SH-SY5Y (cell line): ENCODE results near the gene CD5L.

Source experiments
- GATA2 ChIP-seq: IDR thresholded peaks from 2 replicates; pipeline ENCODE4 v1.6.1; 2011; ENCODE audit warnings: mild to moderate bottlenecking, low read depth, low read length
- GATA3 ChIP-seq: IDR thresholded peaks from 2 replicates; pipeline ENCODE4 v1.6.1; 2011; ENCODE audit warnings: low read depth, mild to moderate bottlenecking, low read length, moderate library complexity

CD5L gene

GRCh38 chr1:157841708-157842107, at the start of gene CD5L:
Gene CD5L, minus strand, starts transcription at chr1:157841808. Its CDS starts 107 bp downstream, at chr1:157841701.
- no peak for TF ChIP-seq GATA3
- TF ChIP-seq GATA2: no peak

DNA sequence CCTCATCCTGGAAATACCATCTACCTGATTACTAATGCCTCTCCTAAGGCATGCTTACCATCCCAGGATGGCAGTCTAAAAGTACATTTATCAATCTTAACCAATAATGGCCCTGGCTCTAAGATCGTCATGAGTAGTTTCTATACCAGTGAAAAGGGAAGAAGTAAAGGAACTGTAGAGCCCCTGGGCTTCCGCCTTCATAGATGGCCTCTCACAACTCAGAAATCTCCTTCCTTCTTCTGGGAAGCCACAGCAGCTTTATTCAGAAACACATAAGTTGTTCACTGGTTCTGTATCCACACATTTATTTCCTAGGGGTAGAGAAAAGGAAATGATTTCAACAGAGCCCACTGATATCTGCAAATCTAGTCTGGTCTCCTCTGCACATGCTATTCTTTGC, 41.0 kb upstream of the CD5L start:
- TF ChIP-seq GATA3 (no peak), GATA2 (no peak)

- TF ChIP-seq GATA3 (no peak), GATA2 (no peak)
These were observed 39.0 kb upstream of the CD5L start for GRCh38 chr1:157880621-157881020.

- TF ChIP-seq GATA2 (no peak), GATA3 (no peak)
These were observed 36.5 kb upstream of the CD5L start for GRCh38 chr1:157878059-157878458.

DNA sequence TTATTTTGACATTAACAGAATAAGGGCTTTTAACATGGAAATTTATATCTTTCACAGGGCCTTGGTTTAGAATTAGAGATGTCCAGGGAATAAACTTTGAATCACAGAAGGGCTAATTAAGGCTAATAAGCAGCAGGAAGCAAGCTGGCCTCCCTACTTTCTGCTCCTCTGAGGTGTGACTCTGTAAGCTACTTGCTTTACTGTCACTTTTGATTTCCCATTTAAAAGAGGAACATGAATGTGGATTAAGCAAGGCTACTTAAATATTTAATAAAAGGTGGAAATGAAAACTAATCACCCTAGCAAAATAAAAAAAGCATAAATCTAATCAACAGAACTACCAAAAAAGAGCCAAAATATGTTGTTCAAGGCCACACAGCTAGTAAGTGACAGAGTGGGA, 28.9 kb upstream of the CD5L start:
- no peak for TF ChIP-seq GATA3
- no peak for TF ChIP-seq GATA2

- TF ChIP-seq GATA2 (no peak), GATA3 (no peak)
These were observed 27.0 kb upstream of the CD5L start for GRCh38 chr1:157868654-157869053.

DNA sequence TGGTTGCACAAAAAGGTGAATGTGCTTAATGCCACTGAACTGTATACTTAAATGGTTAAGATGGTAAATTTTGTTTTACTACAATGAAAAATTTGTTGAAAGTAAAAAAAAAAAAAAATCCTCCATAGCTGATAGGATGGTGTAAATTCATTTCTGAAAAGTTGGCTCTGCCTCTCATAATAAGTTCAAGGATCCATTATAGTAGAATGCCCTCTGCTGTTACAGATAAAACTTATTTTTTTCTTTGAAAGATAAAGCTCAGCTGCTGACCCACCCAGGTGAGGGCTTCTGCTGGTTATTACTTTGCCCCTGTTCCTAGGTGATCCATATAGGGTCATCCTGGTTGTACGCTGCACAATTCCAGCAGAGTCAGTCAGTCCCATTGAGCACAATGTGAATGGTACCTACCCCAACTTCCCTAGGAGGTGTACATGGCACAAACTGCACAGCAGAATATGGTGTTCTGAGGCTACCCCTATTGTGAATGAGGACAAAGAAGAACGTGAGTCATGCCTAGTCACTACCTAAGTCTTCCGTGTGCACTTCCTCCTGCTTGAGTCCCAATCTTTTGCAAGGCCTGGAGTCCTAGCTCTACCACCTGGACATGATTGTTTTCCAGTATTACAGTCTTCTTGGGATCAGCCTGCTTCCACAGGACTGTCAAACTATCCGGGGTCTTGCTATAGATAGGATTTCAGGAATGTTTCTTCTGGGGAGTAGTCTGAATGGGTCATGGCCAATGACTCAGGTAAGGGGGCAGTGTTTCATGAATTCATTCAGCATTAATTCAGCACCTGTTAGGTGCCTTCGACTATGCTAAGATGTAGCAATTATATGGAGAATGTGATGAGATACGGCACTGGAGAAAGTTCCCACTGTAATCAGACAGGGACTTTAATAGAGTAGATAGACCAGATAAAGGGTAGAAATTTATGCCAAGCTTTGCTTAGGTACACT, 20.8 kb upstream of the CD5L start:
- TF ChIP-seq GATA2 (no peak), GATA3 (no peak)

DNA sequence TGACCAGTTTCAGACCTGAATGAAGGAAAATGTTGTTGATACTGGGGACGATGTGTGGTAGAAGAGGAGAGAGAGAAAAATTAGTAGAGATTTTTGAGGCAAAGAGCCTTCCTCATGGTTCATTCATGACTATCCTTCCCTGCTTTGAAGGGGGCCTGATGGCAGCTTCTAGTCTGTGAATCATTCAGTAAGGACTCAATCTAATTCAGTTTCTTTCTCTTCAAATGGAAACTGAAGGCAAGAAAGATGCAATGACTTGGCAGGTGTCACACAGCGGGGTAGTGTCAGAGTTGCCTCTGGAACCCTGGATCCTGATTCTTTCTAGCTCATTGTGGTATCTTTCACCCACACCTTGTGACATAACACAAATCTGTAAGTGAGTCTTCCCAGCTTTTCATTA, 14.9 kb upstream of the CD5L start:
- TF ChIP-seq GATA3 (no peak), GATA2 (no peak)

DNA sequence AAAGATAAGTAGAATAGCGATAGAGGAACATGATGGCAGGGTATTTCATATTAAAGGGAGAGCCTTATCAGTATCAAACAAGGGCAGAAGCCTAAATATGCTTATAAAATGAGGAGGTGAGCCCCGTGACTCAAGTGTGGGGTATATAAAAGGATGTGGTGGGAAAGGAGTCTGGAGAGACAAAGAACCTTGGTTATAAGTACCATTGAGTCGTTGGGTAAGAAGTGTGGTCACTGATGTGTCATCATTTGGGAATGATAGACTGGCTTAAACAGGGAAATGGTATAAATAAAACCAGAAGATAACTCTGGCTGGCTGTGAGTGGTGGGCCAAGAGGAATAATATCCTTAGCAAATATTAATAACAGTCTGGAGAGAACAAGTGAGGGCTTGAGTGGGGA, 10.9 kb upstream of the CD5L start:
- TF ChIP-seq GATA3 (no peak), GATA2 (no peak)

DNA sequence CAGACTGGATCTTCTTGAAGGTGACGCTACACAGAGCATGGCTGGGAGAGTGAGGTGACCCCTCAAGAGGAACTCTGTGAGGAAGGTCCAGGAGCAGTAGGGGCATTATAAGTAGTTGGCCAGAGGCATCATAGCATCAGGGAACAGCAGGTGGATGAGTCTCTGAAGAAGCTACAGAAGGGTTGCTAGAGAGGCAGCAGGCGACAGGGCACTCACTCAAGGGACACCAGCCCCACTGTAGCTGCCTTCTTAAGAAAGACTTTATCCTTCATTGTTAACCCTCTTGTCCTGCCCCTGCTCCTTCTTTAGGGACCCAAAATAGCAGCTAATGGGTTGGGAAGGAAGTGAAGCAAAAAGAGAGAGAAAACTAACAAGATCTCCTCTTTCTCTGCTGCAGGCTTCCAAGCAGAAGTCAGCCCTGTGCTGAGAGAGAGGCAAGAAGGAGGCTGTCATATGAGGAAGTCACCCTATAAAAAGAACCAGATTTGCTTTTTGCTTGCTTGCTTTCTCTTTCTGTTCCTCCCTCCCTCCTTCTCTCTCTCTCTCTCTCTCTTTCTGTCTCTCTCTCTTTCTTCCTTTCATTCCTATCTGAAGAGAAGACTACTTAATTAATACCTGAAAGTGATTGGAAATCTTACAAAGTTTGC, 7.7 kb upstream of the CD5L start:
- TF ChIP-seq GATA3 (no peak), GATA2 (no peak)

DNA sequence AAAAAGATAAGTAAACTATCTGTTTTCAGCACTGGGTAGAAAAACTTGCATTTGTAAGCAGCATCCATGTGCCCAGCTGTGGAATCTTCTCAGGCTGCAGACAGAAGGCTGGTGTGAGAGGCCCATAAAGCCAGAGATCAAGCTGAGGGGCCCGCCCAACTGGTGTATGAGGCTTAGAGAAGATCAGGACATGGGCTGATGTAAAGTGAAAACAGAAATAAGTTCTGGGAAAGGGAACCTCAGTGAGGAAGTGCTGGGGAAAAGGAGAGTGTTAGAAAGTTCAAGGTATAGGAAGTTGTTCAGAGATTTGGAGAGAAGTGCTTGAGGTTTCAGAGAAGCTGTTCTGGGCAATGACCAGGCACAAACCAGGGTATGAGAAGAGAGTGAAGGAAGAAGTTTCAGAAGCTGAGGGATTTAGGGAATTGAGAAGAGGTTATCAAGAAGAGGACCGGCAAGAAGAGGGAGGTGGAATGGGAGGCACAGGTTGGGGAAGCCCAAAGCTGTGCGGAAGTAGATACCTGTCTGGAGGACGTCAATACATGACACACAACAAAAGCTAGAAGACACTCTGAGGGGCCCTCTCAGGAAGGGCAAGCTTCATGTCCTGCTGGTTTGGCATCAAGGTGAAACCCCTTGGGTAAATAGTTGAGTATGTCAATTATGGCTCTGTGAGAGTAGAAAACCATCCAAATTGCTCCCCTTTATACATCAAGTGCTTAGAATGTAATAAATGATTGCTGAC, 2.7 kb upstream of the CD5L start:
- TF ChIP-seq GATA3 (no peak), GATA2 (no peak)

DNA sequence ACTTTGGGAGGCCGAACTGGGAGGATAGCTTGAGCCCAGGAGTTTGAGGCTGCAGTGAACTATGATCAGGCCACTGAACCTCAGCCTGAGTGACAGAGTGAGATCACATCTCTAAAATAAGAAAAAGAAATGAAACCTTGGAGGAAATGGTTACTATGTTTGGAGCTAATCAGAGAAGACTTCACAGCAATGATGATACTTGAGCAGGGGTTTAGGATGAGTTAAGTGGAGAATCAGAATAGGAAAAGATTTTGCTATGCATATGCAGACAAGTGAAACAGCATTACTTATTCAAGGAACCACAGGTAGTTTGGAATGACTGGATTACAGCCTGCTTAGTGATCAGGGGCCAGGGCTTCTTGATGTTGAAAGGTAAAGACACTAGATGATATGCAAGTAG, 1.3 kb upstream of the CD5L start:
- TF ChIP-seq GATA2: no peak
- no peak for TF ChIP-seq GATA3

DNA sequence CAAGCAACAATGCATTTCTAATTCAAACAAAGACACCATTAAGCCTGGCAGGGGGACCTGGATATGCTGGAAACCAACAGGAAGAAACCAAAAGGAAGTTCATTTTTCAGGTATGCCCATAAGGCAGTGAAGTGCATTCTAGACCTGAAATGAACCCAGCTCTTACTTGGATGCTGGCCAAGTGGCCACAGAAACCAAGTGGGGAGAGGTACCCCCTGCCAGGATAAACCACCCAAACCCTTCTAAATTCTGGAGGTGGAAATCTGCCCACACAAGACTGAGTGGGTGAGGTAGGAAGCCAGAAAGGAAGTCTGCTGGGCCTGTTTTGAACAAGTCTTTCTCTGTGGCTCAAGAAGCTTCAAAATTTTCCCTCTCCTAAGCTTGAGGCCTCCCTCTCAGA, 2.6 kb downstream of the CD5L start:
- no peak for TF ChIP-seq GATA2
- TF ChIP-seq GATA3: no peak

DNA sequence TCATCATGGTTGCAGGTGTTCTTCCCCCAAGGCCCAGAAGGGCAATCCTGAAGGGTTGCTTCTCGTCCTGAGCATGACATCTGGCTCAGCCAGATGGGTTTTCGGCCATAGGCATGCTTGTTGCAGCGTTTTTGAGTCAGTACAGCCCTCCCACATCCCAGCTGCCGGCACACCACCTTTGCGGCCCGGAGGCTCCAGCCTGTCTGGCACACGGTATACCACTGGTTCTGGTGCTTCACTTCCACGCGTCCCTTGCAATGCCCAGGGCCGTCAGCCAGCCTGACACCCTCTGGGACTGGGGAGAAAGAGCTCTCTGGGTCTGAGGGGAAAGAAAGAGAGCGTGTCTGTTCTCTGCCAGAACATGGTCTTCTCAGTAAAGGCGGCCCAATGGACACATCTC, 7.2 kb downstream of the CD5L start:
- TF ChIP-seq GATA2 (no peak), GATA3 (no peak)

GRCh38 chr1:157833145-157833544, 8.5 kb downstream of the CD5L start:
- TF ChIP-seq GATA3: no peak
- TF ChIP-seq GATA2: no peak
